Activated CD8-positive, alpha-beta T cell treated with anti-CD3 and anti-CD28 coated beads for 36 hours (primary cell): ENCODE results near the gene TLE1. TPM values are rescaled to one million over a fixed set of nuclear protein-coding genes. Genes with fewer than 3 reads are reported as not detected.

Experiments
- ATAC-seq: fragments of 200-7000 bp; cut with Tn5 transposase; one replicate; pipeline ENCODE4 v1.10.0; 2021; ENCODE audit warnings: mild to moderate bottlenecking, moderate library complexity
- CTCF ChIA-PET: fragments of 350-600 bp; sonication (Branson Sonifier 250); formaldehyde crosslinking; loops from one replicate; lab custom pipeline; 2021; ENCODE audit warnings: antibody characterized with exemption; lab: Charles Lee
- POLR2A ChIA-PET: fragments of 350-600 bp; sonication (Branson Sonifier 250); formaldehyde crosslinking; loops from one replicate; lab custom pipeline; 2021; ENCODE audit warnings: antibody characterized with exemption; lab: Charles Lee
- DNase-seq: peaks from one replicate; pipeline ENCODE4 v3.0.0-alpha.2; 2020
- H3K27ac Mint-ChIP-seq: one replicate; pipeline ENCODE4 v1.8.0; 2021; ENCODE audit warnings: mild to moderate bottlenecking, mixed read lengths
- H3K27me3 Mint-ChIP-seq: one replicate; pipeline ENCODE4 v1.8.0; 2021; ENCODE audit warnings: mixed read lengths
- H3K36me3 Mint-ChIP-seq: one replicate; pipeline ENCODE4 v1.8.0; 2021; ENCODE audit warnings: low read depth, mixed read lengths
- H3K4me1 Mint-ChIP-seq: one replicate; pipeline ENCODE4 v1.8.0; 2021; ENCODE audit warnings: low read depth, mixed read lengths
- H3K4me3 Mint-ChIP-seq: one replicate; pipeline ENCODE4 v1.8.0; 2021; ENCODE audit warnings: mild to moderate bottlenecking, moderate library complexity, mixed read lengths
- H3K9me3 Mint-ChIP-seq: one replicate; pipeline ENCODE4 v1.8.0; 2021; ENCODE audit warnings: mixed read lengths
- CTCF ChIP-seq: fragments of 200-600 bp; IDR thresholded peaks from one replicate; pipeline ENCODE4 v1.8.0; 2022; ENCODE audit warnings: antibody characterized with exemption, mild to moderate bottlenecking
- intact Hi-C: fragments of 100-400 bp; cut with micrococcal nuclease; formaldehyde crosslinking; loops from one replicate; pipeline ENCODE4 v1.10.0; 2022
- total RNA-seq, 2 experiments: library from RNA; stranded (reverse); gene quantifications; one replicate each; pipeline ENCODE4 v1.2.3, GENCODE V29; 2021

TLE1 gene
- total RNA-seq, 2 experiments from 2014 or later: 0.20 to 0.29 TPM

GRCh38 chr9:81673310-81673709, 16.0 kb downstream of the TLE1 start:
- Mint-ChIP-seq H3K27ac (no peak overlapping the region), H3K4me3 (no peak overlapping the region), H3K4me1 (no peaks in the 10 kb centered on the region), H3K36me3 (no peaks in the 10 kb centered on the region), H3K27me3 (peaks cover 2% of the 10 kb centered on the region), H3K9me3 (no peaks in the 10 kb centered on the region)
- ATAC-seq: no peak
- DNase-seq: no peak
- CTCF ChIA-PET: interaction anchor here (1.6 kb wide), 1 partner anchor 13 kb away, joined by 4 read pairs; no protein-coding TSS in a partner anchor
- POLR2A ChIA-PET: no interaction called here
- TF ChIP-seq CTCF: no peak
- intact Hi-C loops: loop anchor here (10.0 kb wide), 1 partner anchor 59 kb away; no protein-coding TSS in a partner anchor

GRCh38 chr9:81671880-81672280, 17.5 kb downstream of the TLE1 start:
- Mint-ChIP-seq H3K36me3 (no peaks in the 10 kb centered on the region), H3K4me3 (no peak overlapping the region), H3K4me1 (no peaks in the 10 kb centered on the region), H3K27ac (no peak overlapping the region), H3K27me3 (peaks cover 2% of the 10 kb centered on the region), H3K9me3 (no peaks in the 10 kb centered on the region)
- DNase-seq: no peak
- ATAC-seq: no peak
- no peak for TF ChIP-seq CTCF
- ChIA-PET CTCF (interaction anchor here (1.6 kb wide), 1 partner anchor 15 kb away, joined by 4 read pairs; no protein-coding TSS in a partner anchor), POLR2A (no interaction called here)
- intact Hi-C loops: loop anchor here (10.0 kb wide), 1 partner anchor 57 kb away; no protein-coding TSS in a partner anchor

GRCh38 chr9:81669866-81670265, 19.5 kb downstream of the TLE1 start:
- POLR2A ChIA-PET: no interaction called here
- CTCF ChIA-PET: no interaction called here
- intact Hi-C loops: loop anchor here (10.0 kb wide), 1 partner anchor 55 kb away; no protein-coding TSS in a partner anchor

GRCh38 chr9:81669041-81669651, 20.2 kb downstream of the TLE1 start:
- H3K36me3 Mint-ChIP-seq: no peaks in the 10 kb centered on the region
- no peaks in the 10 kb centered on the region for H3K4me1 Mint-ChIP-seq
- no peak for ATAC-seq

More at GRCh38 chr9:81669866-81670265, 19.5 kb downstream of the TLE1 start:
- no peaks in the 10 kb centered on the region for H3K27me3 Mint-ChIP-seq
- no peaks in the 10 kb centered on the region for H3K9me3 Mint-ChIP-seq
- H3K36me3 Mint-ChIP-seq: no peaks in the 10 kb centered on the region
- no peak overlapping the region for H3K4me3 Mint-ChIP-seq
- H3K27ac Mint-ChIP-seq: no peak overlapping the region
- ATAC-seq (no peak), DNase-seq (no peak)
- no peaks in the 10 kb centered on the region for H3K4me1 Mint-ChIP-seq
- TF ChIP-seq CTCF: no peak

More at GRCh38 chr9:81669041-81669651, 20.2 kb downstream of the TLE1 start:
- POLR2A ChIA-PET: no interaction called here
- TF ChIP-seq CTCF: no peak
- CTCF ChIA-PET: no interaction called here
- intact Hi-C loops: no loop called here
- Mint-ChIP-seq H3K4me3 (no peak overlapping the region), H3K27me3 (no peaks in the 10 kb centered on the region), H3K9me3 (no peaks in the 10 kb centered on the region), H3K27ac (no peak overlapping the region)
- DNase-seq: no peak
